RWPE2 (cell line): ENCODE results near the gene CEMIP.

Source experiments
- ATAC-seq: fragments of 200-7000 bp; cut with Tn5 transposase; 3 replicates; pipeline ENCODE4 v1.9.1; 2021; ENCODE audit warnings: low read depth
- DNase-seq: peaks from one replicate; pipeline ENCODE4 v3.0.0-alpha.2; 2020; ENCODE audit warnings: low spot score
- H3K27ac ChIP-seq: fragments of 450-650 bp; 2 replicates; pipeline ENCODE4 v1.5.1; 2017; ENCODE audit warnings: mild to moderate bottlenecking; ENCODE audit not compliant: poor library complexity, severe bottlenecking
- H3K27me3 ChIP-seq: fragments of 250-450 bp; sonication (Bioruptor Pico); 2 replicates; pipeline ENCODE4 v1.5.1; 2021; ENCODE audit warnings: mild to moderate bottlenecking, moderate library complexity; ENCODE audit not compliant: insufficient read depth, poor library complexity, severe bottlenecking
- H3K36me3 ChIP-seq: fragments of 250-450 bp; sonication (Bioruptor Pico); 2 replicates; pipeline ENCODE4 v1.5.1; 2020; ENCODE audit warnings: low read depth, mild to moderate bottlenecking, moderate library complexity
- H3K4me1 ChIP-seq: fragments of 250-450 bp; sonication (Bioruptor Pico); 2 replicates; pipeline ENCODE4 v1.5.1; 2021; ENCODE audit warnings: mild to moderate bottlenecking, moderate library complexity; ENCODE audit not compliant: insufficient read depth, poor library complexity, severe bottlenecking
- H3K4me3 ChIP-seq: fragments of 250-450 bp; sonication (Bioruptor Pico); 2 replicates; pipeline ENCODE4 v1.5.1; 2021; ENCODE audit warnings: mild to moderate bottlenecking, moderate library complexity; ENCODE audit not compliant: severe bottlenecking
- H3K9me3 ChIP-seq: fragments of 250-450 bp; sonication (Bioruptor Pico); 2 replicates; pipeline ENCODE4 v1.5.1; 2021; ENCODE audit warnings: mild to moderate bottlenecking, moderate library complexity; ENCODE audit not compliant: severe bottlenecking
- CTCF ChIP-seq: fragments of 450-650 bp; IDR thresholded peaks from one replicate; pipeline ENCODE4 v1.5.1; 2017; ENCODE audit warnings: mild to moderate bottlenecking, moderate library complexity; ENCODE audit not compliant: poor library complexity, severe bottlenecking

CEMIP gene

GRCh38 chr15:80820092-80820491, 40.9 kb downstream of the CEMIP start:
- no peaks in the 10 kb centered on the region for H3K36me3 ChIP-seq
- H3K9me3 ChIP-seq, result no peaks in the 10 kb centered on the region
- no peak for ATAC-seq
- no peak for TF ChIP-seq CTCF
- no peaks in the 10 kb centered on the region for H3K4me1 ChIP-seq
- H3K27me3 ChIP-seq, result no peaks in the 10 kb centered on the region
- no peak overlapping the region for H3K27ac ChIP-seq
- H3K4me3 ChIP-seq, result no peak overlapping the region
- DNase-seq, result no peak

- Histone ChIP-seq H3K36me3 (no peaks in the 10 kb centered on the region), H3K27me3 (no peaks in the 10 kb centered on the region), H3K4me1 (no peaks in the 10 kb centered on the region), H3K27ac (no peak overlapping the region), H3K4me3 (no peak overlapping the region), H3K9me3 (no peaks in the 10 kb centered on the region)
- TF ChIP-seq CTCF, result no peak
- no peak for ATAC-seq
- DNase-seq, result no peak
Measured at GRCh38 chr15:80822256-80822655, 43.1 kb downstream of the CEMIP start.

GRCh38 chr15:80822676-80823075, 43.5 kb downstream of the CEMIP start:
- Histone ChIP-seq H3K27me3 (no peaks in the 10 kb centered on the region), H3K9me3 (no peaks in the 10 kb centered on the region), H3K4me3 (no peak overlapping the region), H3K27ac (no peak overlapping the region), H3K36me3 (no peaks in the 10 kb centered on the region), H3K4me1 (no peaks in the 10 kb centered on the region)
- ATAC-seq (no peak), DNase-seq (peak; percentile 4)
- TF ChIP-seq CTCF, result no peak

GRCh38 chr15:80823120-80823519, 44.0 kb downstream of the CEMIP start:
- H3K27me3 ChIP-seq, result no peaks in the 10 kb centered on the region
- ATAC-seq (no peak), DNase-seq (peak; percentile 41)
- H3K9me3 ChIP-seq, result no peaks in the 10 kb centered on the region
- H3K36me3 ChIP-seq, result no peaks in the 10 kb centered on the region
- H3K4me3 ChIP-seq, result no peak overlapping the region
- no peaks in the 10 kb centered on the region for H3K4me1 ChIP-seq
- H3K27ac ChIP-seq, result no peak overlapping the region
- no peak for TF ChIP-seq CTCF

- Histone ChIP-seq H3K9me3 (no peaks in the 10 kb centered on the region), H3K27ac (no peak overlapping the region), H3K27me3 (no peaks in the 10 kb centered on the region), H3K36me3 (no peaks in the 10 kb centered on the region), H3K4me1 (no peaks in the 10 kb centered on the region), H3K4me3 (no peak overlapping the region)
- ATAC-seq (no peak), DNase-seq (peak; percentile 35)
- TF ChIP-seq CTCF, result no peak
Measured at GRCh38 chr15:80823995-80824394, 44.8 kb downstream of the CEMIP start.
